ENCODE data around the gene TMCO4. TPM values are rescaled to one million over a fixed set of nuclear protein-coding genes. Genes with fewer than 3 reads are reported as not detected.

Gene TMCO4
- total RNA-seq, 4 donors from 2014 or later: 16.1 to 36.2 (median 26.9) TPM

GRCh38 chr1:19703280-19703679 lies 96.4 kb downstream of the TMCO4 start:
- 95% methylated on average over 3 of the region's 3 CpGs; no CpG with 5 or more reads in 1 of the 2 donors for WGBS, 2 donors (ENCODE audit: low coverage in 1 of 2)

GRCh38 chr1:19700079-19700777 lies 99.5 kb downstream of the TMCO4 start:
- peaks cover 0 to 9% (median 5%) of the 10 kb centered on the region in 4 donors for H3K4me1 ChIP-seq
- DNase-seq: no peak
- intact Hi-C loops (cut with DNase I; ENCODE audit: low total_unique reads): no loop called here
- in situ Hi-C loops (cut with MboI; ENCODE audit: low pct_ligation_motif_present in 1 of 4, low pct_unique_long_range_greater_than_20kb in 1 of 4, low sequenced_read_pairs in 3 of 4): no loop called here
- TF ChIP-seq CTCF (IDR thresholded peaks at IDR 0.05) (no peak), POLR2A (IDR thresholded peaks at IDR 0.05) (no peak), POLR2AphosphoS5 (IDR thresholded peaks at IDR 0.05) (no peak), EP300 (IDR thresholded peaks at IDR 0.05; ENCODE audit: low read depth) (no peak)
- no peaks in the 10 kb centered on the region for H3K36me3 ChIP-seq
- no peak overlapping the region for H3K4me3 ChIP-seq
- no peaks in the 10 kb centered on the region for H3K9me3 ChIP-seq
- H3K27ac ChIP-seq: no peak overlapping the region
- H3K27me3 ChIP-seq: no peaks in the 10 kb centered on the region
- WGBS, 2 donors (ENCODE audit: low coverage in 1 of 2): 83 to 91% methylated on average over 3 to 14 of the region's 14 CpGs

More at GRCh38 chr1:19703280-19703679, 96.4 kb downstream of the TMCO4 start:
- Histone ChIP-seq H3K27me3 (no peaks in the 10 kb centered on the region), H3K4me1 (peaks cover 0 to 9% (median 5%) of the 10 kb centered on the region in 4 donors), H3K9me3 (no peaks in the 10 kb centered on the region), H3K27ac (no peak overlapping the region), H3K4me3 (no peak overlapping the region), H3K36me3 (no peaks in the 10 kb centered on the region)
- no peak for TF ChIP-seq POLR2AphosphoS5 (IDR thresholded peaks at IDR 0.05)
- no peak for TF ChIP-seq CTCF (IDR thresholded peaks at IDR 0.05)
- TF ChIP-seq EP300 (IDR thresholded peaks at IDR 0.05; ENCODE audit: low read depth): no peak
- TF ChIP-seq POLR2A (IDR thresholded peaks at IDR 0.05): no peak
- no peak for DNase-seq
- in situ Hi-C loops (cut with MboI; ENCODE audit: low pct_ligation_motif_present in 1 of 4, low pct_unique_long_range_greater_than_20kb in 1 of 4, low sequenced_read_pairs in 3 of 4) (no loop called here), intact Hi-C loops (cut with DNase I; ENCODE audit: low total_unique reads) (no loop called here)

DNA sequence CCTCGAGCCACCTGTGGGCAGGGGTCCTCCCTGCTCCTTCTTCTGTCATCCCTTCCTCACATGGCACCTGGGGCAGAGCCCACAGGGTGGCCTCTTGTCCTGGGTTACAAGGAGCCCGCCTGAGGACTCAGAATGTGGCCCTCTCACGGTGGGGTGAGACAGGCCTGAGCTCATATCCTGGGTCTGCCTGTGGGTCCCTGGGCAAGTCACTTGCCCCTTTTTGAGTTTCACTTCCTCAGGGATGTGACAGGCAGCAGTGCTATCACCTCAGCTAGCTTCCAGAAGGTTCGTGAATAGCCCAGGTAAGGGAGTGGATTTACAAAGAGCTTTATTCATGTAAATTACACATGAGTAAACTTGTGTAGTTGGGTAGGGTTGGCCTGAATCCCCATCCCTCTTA lies 101.5 kb downstream of the TMCO4 start:
- DNase-seq: no peak
- Histone ChIP-seq H3K27me3 (no peaks in the 10 kb centered on the region), H3K4me1 (no peaks in the 10 kb centered on the region), H3K36me3 (no peaks in the 10 kb centered on the region), H3K4me3 (no peak overlapping the region), H3K27ac (no peak overlapping the region), H3K9me3 (no peaks in the 10 kb centered on the region)
- no peak for TF ChIP-seq EP300 (IDR thresholded peaks at IDR 0.05; ENCODE audit: low read depth)
- TF ChIP-seq CTCF (IDR thresholded peaks at IDR 0.05): no peak
- no peak for TF ChIP-seq POLR2AphosphoS5 (IDR thresholded peaks at IDR 0.05)
- no peak for TF ChIP-seq POLR2A (IDR thresholded peaks at IDR 0.05)
- in situ Hi-C loops (cut with MboI; ENCODE audit: low pct_ligation_motif_present in 1 of 4, low pct_unique_long_range_greater_than_20kb in 1 of 4, low sequenced_read_pairs in 3 of 4): no loop called here
- intact Hi-C loops (cut with DNase I; ENCODE audit: low total_unique reads): no loop called here
- 76% methylated on average over 4 of the region's 4 CpGs; no CpG with 5 or more reads in 1 of the 2 donors for WGBS, 2 donors (ENCODE audit: low coverage in 1 of 2)

- Histone ChIP-seq H3K27me3 (no peaks in the 10 kb centered on the region), H3K36me3 (peaks cover 0 to 5% (median 0%) of the 10 kb centered on the region in 4 donors), H3K27ac (no peak overlapping the region), H3K4me3 (no peak overlapping the region), H3K4me1 (no peaks in the 10 kb centered on the region), H3K9me3 (no peaks in the 10 kb centered on the region)
- in situ Hi-C loops (cut with MboI; ENCODE audit: low pct_ligation_motif_present in 1 of 4, low pct_unique_long_range_greater_than_20kb in 1 of 4, low sequenced_read_pairs in 3 of 4) (no loop called here), intact Hi-C loops (cut with DNase I; ENCODE audit: low total_unique reads) (no loop called here)
- TF ChIP-seq POLR2AphosphoS5 (IDR thresholded peaks at IDR 0.05) (no peak), POLR2A (IDR thresholded peaks at IDR 0.05) (no peak), EP300 (IDR thresholded peaks at IDR 0.05; ENCODE audit: low read depth) (no peak), CTCF (IDR thresholded peaks at IDR 0.05) (no peak)
- DNase-seq: no peak
- WGBS, 2 donors (ENCODE audit: low coverage in 1 of 2): 95% methylated on average over 8 of the region's 8 CpGs; no CpG with 5 or more reads in 1 of the 2 donors
Measured at GRCh38 chr1:19696820-19697219, 102.9 kb downstream of the TMCO4 start.

Measured in transverse colon (tissue), 4 donors.